NOMO-1 (cell line): Measurements from ENCODE around the gene CACNA1G.

ENCODE experiments used
- DNase-seq, 2 experiments: peaks; one replicate each; lab custom pipeline; 2025; ENCODE audit not compliant: unreplicated experiment in 2 of 2; lab: John Stamatoyannopoulos, UW

The CACNA1G gene

GRCh38 chr17:50564916-50565315, 4.4 kb downstream of the CACNA1G start:
- no peak for DNase-seq

GRCh38 chr17:50565402-50566350, 5.2 kb downstream of the CACNA1G start:
- no peak for DNase-seq

GRCh38 chr17:50566886-50567285, 6.4 kb downstream of the CACNA1G start:
- no peak for DNase-seq

- DNase-seq: no peak
Observed at GRCh38 chr17:50568659-50569058, 8.1 kb downstream of the CACNA1G start.

- no peak for DNase-seq
Observed at GRCh38 chr17:50569592-50569991, 9.1 kb downstream of the CACNA1G start.

GRCh38 chr17:50570032-50570431, 9.5 kb downstream of the CACNA1G start:
- DNase-seq: no peak

GRCh38 chr17:50570528-50570927, 10.0 kb downstream of the CACNA1G start:
- DNase-seq: no peak

- no peak for DNase-seq
Observed at GRCh38 chr17:50571681-50572080, 11.2 kb downstream of the CACNA1G start.

- DNase-seq: no peak
Observed at GRCh38 chr17:50572541-50572940, 12.0 kb downstream of the CACNA1G start.

GRCh38 chr17:50573866-50574611, 13.5 kb downstream of the CACNA1G start:
- no peak for DNase-seq

- no peak for DNase-seq
Observed at GRCh38 chr17:50575581-50576210, 15.2 kb downstream of the CACNA1G start.

- DNase-seq: no peak
Observed at GRCh38 chr17:50576864-50577263, 16.3 kb downstream of the CACNA1G start.

GRCh38 chr17:50577451-50577954, 17.0 kb downstream of the CACNA1G start:
- DNase-seq: no peak

GRCh38 chr17:50578173-50578572, 17.7 kb downstream of the CACNA1G start:
- no peak for DNase-seq

- DNase-seq: no peak
Observed at GRCh38 chr17:50579399-50579798, 18.9 kb downstream of the CACNA1G start.

- no peak for DNase-seq
Observed at GRCh38 chr17:50580646-50581045, 20.1 kb downstream of the CACNA1G start.

GRCh38 chr17:50581316-50581715, 20.8 kb downstream of the CACNA1G start:
- DNase-seq: no peak

GRCh38 chr17:50582741-50583140, 22.2 kb downstream of the CACNA1G start:
- DNase-seq: no peak

GRCh38 chr17:50583641-50584040, 23.1 kb downstream of the CACNA1G start:
- no peak for DNase-seq

- DNase-seq: no peak
Observed at GRCh38 chr17:50584116-50584515, 23.6 kb downstream of the CACNA1G start.

GRCh38 chr17:50584749-50585148, 24.2 kb downstream of the CACNA1G start:
- DNase-seq: no peak
